Measurements from ENCODE around the gene GTSE1. TPM values are rescaled to one million over a fixed set of nuclear protein-coding genes. Genes with fewer than 3 reads are reported as not detected.
A peak's percentile ranks its signal among the peaks of the same experiment; 100 is the strongest.

Gene GTSE1
- total and polyA plus RNA-seq, 2 of the 13 experiments (the other 11 are each of a cell fraction or from before 2014, with no cell fraction given), result 10.7 to 13.5 TPM

DNA sequence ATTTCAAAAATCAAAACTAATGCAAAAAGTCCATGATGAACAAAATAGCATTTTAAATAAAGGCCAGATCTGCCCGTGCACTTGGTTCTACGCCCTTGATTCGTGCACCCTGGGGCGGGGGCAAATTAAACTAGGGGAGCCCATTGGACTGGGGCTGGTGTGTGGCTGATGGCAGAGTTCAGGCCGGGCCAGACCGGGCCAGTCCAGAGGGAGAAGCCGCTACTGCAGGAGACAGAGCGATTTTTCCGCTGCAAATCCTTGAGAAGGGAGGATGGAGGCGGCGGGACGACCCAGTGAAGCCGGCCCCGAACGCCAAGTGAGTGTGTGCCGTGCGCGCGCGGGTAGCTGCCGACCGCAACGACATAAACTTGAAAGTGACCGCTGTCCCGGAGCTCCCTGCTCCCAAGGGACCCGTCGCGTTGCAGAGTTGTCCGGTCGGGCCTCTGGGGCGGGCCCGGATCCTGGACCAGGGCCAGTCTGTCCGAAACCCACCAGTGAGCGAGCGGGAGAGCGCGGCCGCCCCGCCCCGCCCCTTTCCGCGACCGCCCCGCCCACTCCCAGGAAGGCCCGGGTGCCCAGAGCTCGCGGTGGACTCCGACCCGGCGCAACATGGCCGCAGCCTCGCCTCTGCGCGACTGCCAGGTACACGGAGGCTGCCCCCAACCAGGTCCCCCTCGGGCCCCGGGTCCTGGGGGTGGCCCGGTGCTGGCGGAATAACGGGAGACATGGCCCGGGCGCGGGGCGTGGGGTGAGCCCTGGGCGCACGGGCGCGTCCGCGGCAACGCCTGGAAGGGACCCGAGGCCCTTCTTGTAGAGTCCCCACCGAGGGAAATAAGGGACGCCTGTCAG, 29.0 kb upstream of the GTSE1 start, which contains the start of gene TTC38 (continued):
- TF ChIP-seq, protein P1, sequence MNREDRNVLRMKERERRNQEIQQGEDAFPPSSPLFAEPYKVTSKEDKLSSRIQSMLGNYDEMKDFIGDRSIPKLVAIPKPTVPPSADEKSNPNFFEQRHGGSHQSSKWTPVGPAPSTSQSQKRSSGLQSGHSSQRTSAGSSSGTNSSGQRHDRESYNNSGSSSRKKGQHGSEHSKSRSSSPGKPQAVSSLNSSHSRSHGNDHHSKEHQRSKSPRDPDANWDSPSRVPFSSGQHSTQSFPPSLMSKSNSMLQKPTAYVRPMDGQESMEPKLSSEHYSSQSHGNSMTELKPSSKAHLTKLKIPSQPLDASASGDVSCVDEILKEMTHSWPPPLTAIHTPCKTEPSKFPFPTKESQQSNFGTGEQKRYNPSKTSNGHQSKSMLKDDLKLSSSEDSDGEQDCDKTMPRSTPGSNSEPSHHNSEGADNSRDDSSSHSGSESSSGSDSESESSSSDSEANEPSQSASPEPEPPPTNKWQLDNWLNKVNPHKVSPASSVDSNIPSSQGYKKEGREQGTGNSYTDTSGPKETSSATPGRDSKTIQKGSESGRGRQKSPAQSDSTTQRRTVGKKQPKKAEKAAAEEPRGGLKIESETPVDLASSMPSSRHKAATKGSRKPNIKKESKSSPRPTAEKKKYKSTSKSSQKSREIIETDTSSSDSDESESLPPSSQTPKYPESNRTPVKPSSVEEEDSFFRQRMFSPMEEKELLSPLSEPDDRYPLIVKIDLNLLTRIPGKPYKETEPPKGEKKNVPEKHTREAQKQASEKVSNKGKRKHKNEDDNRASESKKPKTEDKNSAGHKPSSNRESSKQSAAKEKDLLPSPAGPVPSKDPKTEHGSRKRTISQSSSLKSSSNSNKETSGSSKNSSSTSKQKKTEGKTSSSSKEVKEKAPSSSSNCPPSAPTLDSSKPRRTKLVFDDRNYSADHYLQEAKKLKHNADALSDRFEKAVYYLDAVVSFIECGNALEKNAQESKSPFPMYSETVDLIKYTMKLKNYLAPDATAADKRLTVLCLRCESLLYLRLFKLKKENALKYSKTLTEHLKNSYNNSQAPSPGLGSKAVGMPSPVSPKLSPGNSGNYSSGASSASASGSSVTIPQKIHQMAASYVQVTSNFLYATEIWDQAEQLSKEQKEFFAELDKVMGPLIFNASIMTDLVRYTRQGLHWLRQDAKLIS (CRISPR knock-in tag; IDR thresholded peaks at IDR 0.05), result peak; percentile 29; the same call in 1 of the 2 replicates
- TF ChIP-seq ZNF510 (CRISPR knock-in tag; IDR thresholded peaks at IDR 0.05; ENCODE audit: low read depth), result no peak
- peak; percentile 51; the same call in 1 of the 2 replicates for TF ChIP-seq ZNF777 (CRISPR knock-in tag; IDR thresholded peaks at IDR 0.05)
- TF ChIP-seq MEIS2 (CRISPR knock-in tag; IDR thresholded peaks at IDR 0.05), result no peak
- TF ChIP-seq HHEX (CRISPR knock-in tag; IDR thresholded peaks at IDR 0.05), result no peak
- TF ChIP-seq PAF1 (CRISPR knock-in tag; IDR thresholded peaks at IDR 0.05), result no peak
- no peak for TF ChIP-seq CENPT (CRISPR knock-in tag; IDR thresholded peaks at IDR 0.05; ENCODE audit: low read depth)
- no peak for TF ChIP-seq ZNF674 (CRISPR knock-in tag; IDR thresholded peaks at IDR 0.05; ENCODE audit: low read depth)
- no peak for TF ChIP-seq IKZF4 (CRISPR knock-in tag; IDR thresholded peaks at IDR 0.05; ENCODE audit: borderline replicate concordance, low read depth, not compliant biosample characterization)
- TF ChIP-seq ZNF264 (CRISPR knock-in tag; IDR thresholded peaks at IDR 0.05), result no peak
- peak; percentile 83 for TF ChIP-seq ZC3H13 (CRISPR knock-in tag; IDR thresholded peaks at IDR 0.05)
- no peak for TF ChIP-seq SNRNP70 (IDR thresholded peaks at IDR 0.05; ENCODE audit: low read depth, low read length)
- TF ChIP-seq ZNF652 (CRISPR knock-in tag; IDR thresholded peaks at IDR 0.05; ENCODE audit: borderline replicate concordance, low read depth), result no peak
- TF ChIP-seq ZNF670 (CRISPR knock-in tag; IDR thresholded peaks at IDR 0.05; ENCODE audit: borderline replicate concordance), result no peak
- no peak for TF ChIP-seq NBN (conservative IDR thresholded peaks at IDR 0.05)
- 0 out of 2 replicates have a peak, but pooled peaks have one; percentile 45 for TF ChIP-seq FOXJ3 (CRISPR knock-in tag; IDR thresholded peaks at IDR 0.05; ENCODE audit: borderline replicate concordance)
- no peak for TF ChIP-seq NR2F1 (CRISPR knock-in tag; IDR thresholded peaks at IDR 0.05)
- no peak for TF ChIP-seq ZNF776 (CRISPR knock-in tag; IDR thresholded peaks at IDR 0.05)
- TF ChIP-seq RNF2 (conservative IDR thresholded peaks at IDR 0.05; ENCODE audit: low read depth), result 0 out of 2 replicates have a peak, but pooled peaks have one; percentile 5
- no peak for TF ChIP-seq ZNF317 (CRISPR knock-in tag; IDR thresholded peaks at IDR 0.05)
- peak; percentile 82 for TF ChIP-seq SAP130 (CRISPR knock-in tag; IDR thresholded peaks at IDR 0.05; ENCODE audit: low read depth)
- no peak for TF ChIP-seq ZNF570 (CRISPR knock-in tag; IDR thresholded peaks at IDR 0.05; ENCODE audit: borderline replicate concordance)
- TF ChIP-seq YEATS4 (CRISPR knock-in tag; IDR thresholded peaks at IDR 0.05; ENCODE audit: borderline replicate concordance), result 0 out of 2 replicates have a peak, but pooled peaks have one; percentile 66
- TF ChIP-seq, protein P2, sequence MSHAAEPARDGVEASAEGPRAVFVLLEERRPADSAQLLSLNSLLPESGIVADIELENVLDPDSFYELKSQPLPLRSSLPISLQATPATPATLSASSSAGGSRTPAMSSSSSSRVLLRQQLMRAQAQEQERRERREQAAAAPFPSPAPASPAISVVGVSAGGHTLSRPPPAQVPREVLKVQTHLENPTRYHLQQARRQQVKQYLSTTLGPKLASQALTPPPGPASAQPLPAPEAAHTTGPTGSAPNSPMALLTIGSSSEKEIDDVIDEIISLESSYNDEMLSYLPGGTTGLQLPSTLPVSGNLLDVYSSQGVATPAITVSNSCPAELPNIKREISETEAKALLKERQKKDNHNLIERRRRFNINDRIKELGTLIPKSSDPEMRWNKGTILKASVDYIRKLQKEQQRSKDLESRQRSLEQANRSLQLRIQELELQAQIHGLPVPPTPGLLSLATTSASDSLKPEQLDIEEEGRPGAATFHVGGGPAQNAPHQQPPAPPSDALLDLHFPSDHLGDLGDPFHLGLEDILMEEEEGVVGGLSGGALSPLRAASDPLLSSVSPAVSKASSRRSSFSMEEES (CRISPR knock-in tag; IDR thresholded peaks at IDR 0.05), result peak; percentile 46; the same call in 1 of the 2 replicates

Measured in HepG2 (cell line).